ENCODE data around the gene SIPA1L3.

Gene SIPA1L3

DNA sequence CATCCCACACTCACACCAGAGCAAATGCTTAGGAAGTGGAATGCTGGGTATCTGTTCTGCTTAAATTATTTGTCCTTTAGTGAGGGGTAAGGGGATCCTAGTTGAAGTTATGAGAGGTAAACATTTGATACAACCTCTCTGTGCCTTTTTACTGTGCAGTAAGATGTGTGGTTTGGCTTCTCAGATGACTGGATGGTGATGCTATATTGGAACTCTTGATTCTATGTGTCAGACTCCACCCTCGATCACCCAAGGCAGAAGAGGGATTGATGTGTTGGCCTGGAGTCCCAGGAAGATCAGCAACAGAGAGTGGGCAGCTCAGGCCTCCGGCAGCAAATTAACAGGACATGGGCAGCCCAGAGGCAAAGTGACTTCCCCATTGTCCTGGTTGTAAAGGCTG, 66.7 kb downstream of the SIPA1L3 start:
- Histone ChIP-seq H3K27ac (no peak overlapping the region), H3K4me1 (ENCODE audit: control insufficient read depth in 1 of 2, insufficient read depth in 1 of 2, low read depth in 1 of 2, low read length in 1 of 2) (no peaks in the 10 kb centered on the region), H3K4me3 (ENCODE audit: low read depth in 1 of 2, low read length in 1 of 2) (no peak overlapping the region), H3K9me3 (no peaks in the 10 kb centered on the region), H3K27me3 (no peaks in the 10 kb centered on the region), H3K36me3 (no peaks in the 10 kb centered on the region)
- TF ChIP-seq, protein P1, sequence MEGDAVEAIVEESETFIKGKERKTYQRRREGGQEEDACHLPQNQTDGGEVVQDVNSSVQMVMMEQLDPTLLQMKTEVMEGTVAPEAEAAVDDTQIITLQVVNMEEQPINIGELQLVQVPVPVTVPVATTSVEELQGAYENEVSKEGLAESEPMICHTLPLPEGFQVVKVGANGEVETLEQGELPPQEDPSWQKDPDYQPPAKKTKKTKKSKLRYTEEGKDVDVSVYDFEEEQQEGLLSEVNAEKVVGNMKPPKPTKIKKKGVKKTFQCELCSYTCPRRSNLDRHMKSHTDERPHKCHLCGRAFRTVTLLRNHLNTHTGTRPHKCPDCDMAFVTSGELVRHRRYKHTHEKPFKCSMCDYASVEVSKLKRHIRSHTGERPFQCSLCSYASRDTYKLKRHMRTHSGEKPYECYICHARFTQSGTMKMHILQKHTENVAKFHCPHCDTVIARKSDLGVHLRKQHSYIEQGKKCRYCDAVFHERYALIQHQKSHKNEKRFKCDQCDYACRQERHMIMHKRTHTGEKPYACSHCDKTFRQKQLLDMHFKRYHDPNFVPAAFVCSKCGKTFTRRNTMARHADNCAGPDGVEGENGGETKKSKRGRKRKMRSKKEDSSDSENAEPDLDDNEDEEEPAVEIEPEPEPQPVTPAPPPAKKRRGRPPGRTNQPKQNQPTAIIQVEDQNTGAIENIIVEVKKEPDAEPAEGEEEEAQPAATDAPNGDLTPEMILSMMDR (IDR thresholded peaks at IDR 0.05) = no peak

DNA sequence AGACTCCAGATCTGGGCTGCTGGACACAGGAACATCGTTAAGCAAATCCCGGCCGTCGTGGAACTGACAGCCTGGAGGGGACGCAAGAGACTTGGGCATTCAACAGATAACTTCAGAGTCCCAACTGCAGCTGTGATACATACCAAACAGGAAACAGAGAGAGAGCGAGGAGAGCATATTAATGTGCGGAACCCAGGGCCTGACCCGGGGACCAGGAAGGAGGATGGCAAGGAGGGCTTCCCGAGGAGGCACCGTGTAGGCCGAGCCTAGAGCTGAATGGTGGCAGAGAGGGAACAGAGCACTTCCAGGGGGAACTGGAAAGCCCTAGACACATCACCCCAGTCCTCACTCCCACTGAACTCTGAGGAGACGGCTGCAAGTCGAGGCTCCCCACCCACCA, 68.1 kb downstream of the SIPA1L3 start:
- Histone ChIP-seq H3K27ac (no peak overlapping the region), H3K27me3 (no peaks in the 10 kb centered on the region), H3K4me3 (ENCODE audit: low read depth in 1 of 2, low read length in 1 of 2) (no peak overlapping the region), H3K4me1 (ENCODE audit: control insufficient read depth in 1 of 2, insufficient read depth in 1 of 2, low read depth in 1 of 2, low read length in 1 of 2) (no peaks in the 10 kb centered on the region), H3K36me3 (no peaks in the 10 kb centered on the region), H3K9me3 (no peaks in the 10 kb centered on the region)
- TF ChIP-seq, protein P1 (IDR thresholded peaks at IDR 0.05) = no peak

DNA sequence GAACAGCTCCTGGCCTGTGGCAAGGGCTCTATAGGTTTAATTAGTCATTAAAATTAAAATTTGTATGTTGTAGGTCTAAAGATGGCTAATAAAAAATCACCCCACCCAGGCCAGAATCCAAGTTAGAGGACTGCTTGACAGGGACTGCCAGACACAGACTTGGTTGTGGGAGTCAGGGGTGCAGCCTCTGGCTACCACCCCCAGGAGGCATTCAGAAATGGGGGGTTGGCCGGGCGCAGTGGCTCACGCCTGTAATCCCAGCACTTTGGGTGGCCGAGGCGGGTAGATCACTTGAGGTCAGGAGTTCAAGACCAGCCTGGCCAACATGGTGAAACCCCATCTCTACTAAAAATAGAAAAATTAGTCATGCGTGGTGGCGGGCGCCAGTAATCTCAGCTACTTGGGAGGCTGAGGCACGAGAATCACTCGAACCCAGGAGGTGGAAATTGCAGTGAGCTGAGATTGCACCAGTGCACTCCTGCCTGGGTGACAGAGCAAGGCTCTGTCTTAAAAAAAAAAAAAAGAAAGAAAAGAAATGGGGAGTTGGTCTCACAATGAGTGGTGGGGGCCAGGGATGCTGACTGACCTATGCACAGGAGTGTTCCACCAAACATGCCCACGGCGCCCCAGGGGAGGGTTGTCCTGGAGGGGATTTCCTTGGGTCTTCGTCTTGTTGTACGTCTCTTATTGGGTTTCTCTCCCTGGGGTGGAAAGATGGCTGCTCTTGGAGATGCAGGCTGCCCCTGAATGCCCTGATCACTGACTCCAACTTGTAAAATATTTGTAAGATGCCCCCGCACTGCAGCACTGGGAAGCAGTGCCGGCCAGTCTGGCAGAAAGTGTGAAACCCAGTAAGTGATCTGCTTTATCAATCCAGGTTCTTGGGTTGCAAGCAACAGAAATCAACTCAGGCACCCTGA, 68.8 kb downstream of the SIPA1L3 start:
- Histone ChIP-seq H3K4me3 (ENCODE audit: low read depth in 1 of 2, low read length in 1 of 2) (no peak overlapping the region), H3K36me3 (no peaks in the 10 kb centered on the region), H3K27ac (no peak overlapping the region), H3K9me3 (no peaks in the 10 kb centered on the region), H3K27me3 (no peaks in the 10 kb centered on the region), H3K4me1 (ENCODE audit: control insufficient read depth in 1 of 2, insufficient read depth in 1 of 2, low read depth in 1 of 2, low read length in 1 of 2) (no peaks in the 10 kb centered on the region)
- TF ChIP-seq, protein P1 (IDR thresholded peaks at IDR 0.05) = no peak

DNA sequence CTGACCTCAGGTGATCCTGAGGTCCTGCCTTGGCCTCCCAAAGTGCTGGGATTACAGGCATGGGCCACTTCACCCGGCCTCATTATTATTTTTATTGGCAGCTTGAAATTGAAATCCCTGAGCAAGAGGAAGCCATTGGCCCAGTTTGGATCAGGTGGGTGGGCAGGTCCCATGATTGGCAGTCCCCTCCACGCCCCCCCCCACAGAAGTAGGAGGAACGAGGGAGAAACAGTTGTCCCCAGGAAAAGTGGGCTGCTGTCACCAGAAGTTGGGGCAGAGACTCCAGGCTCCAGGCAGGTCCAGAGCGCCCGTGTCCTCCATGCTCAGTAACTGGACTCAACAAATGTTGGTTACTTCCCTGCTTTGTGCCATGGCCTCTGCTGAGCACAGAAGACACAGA, 70.4 kb downstream of the SIPA1L3 start:
- no peaks in the 10 kb centered on the region for H3K27me3 ChIP-seq
- no peaks in the 10 kb centered on the region for H3K9me3 ChIP-seq
- TF ChIP-seq, protein P1 (IDR thresholded peaks at IDR 0.05) = no peak
- no peaks in the 10 kb centered on the region for H3K36me3 ChIP-seq
- no peak overlapping the region for H3K27ac ChIP-seq
- H3K4me3 ChIP-seq (ENCODE audit: low read depth in 1 of 2, low read length in 1 of 2) = no peak overlapping the region
- no peaks in the 10 kb centered on the region for H3K4me1 ChIP-seq (ENCODE audit: control insufficient read depth in 1 of 2, insufficient read depth in 1 of 2, low read depth in 1 of 2, low read length in 1 of 2)

DNA sequence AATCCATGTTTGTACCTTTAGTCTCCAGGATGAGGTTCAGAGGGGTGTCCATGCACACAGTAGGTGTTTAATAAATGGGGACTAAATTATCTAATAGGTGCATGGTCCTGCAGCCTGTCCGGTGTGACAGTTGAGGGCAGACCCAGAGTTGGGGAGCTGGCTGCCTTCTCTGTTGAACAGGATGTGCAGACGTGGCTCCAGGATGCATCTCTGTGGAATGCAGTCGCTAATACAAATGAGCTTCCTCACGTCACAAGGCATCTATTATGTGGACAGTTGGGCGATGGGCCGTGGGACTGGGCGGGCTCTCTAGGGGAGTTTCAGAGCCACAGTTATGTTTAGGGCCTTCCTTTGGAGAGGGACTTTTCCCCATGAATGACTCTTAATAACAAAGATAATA, 71.0 kb downstream of the SIPA1L3 start:
- no peaks in the 10 kb centered on the region for H3K9me3 ChIP-seq
- TF ChIP-seq, protein P1 (IDR thresholded peaks at IDR 0.05) = no peak
- no peak overlapping the region for H3K27ac ChIP-seq
- no peaks in the 10 kb centered on the region for H3K4me1 ChIP-seq (ENCODE audit: control insufficient read depth in 1 of 2, insufficient read depth in 1 of 2, low read depth in 1 of 2, low read length in 1 of 2)
- no peak overlapping the region for H3K4me3 ChIP-seq (ENCODE audit: low read depth in 1 of 2, low read length in 1 of 2)
- H3K36me3 ChIP-seq = no peaks in the 10 kb centered on the region
- no peaks in the 10 kb centered on the region for H3K27me3 ChIP-seq
